ENCODE results near the gene ARID3B.
"Not testable (repeated sequence)": the region's sequence is repeated elsewhere in the genome, so short reads cannot be mapped to it uniquely, and the experiment has no call there.

ARID3B gene

GRCh38 chr15:74537736-74538135 is 3.3 kb upstream of the ARID3B start:
- Histone ChIP-seq H3K27me3 (ENCODE audit: insufficient read depth, low read depth, severe bottlenecking) (no peaks in the 10 kb centered on the region), H3K36me3 (peaks cover 3% of the 10 kb centered on the region), H3K4me3 (ENCODE audit: low read depth, low read length) (no peak overlapping the region), H3K9me3 (ENCODE audit: severe bottlenecking) (no peaks in the 10 kb centered on the region), H3K27ac (no peak overlapping the region)
- DNase-seq, result no peak
- no peak for TF ChIP-seq CTCF (IDR thresholded peaks at IDR 0.05; ENCODE audit: low read depth, low read length)

GRCh38 chr15:74539521-74539920 is 1.5 kb upstream of the ARID3B start:
- peak; percentile 82 for DNase-seq
- not testable (repeated sequence) for H3K36me3 ChIP-seq; H3K4me3 ChIP-seq (ENCODE audit: low read depth, low read length); H3K27ac ChIP-seq; H3K27me3 ChIP-seq (ENCODE audit: insufficient read depth, low read depth, severe bottlenecking); H3K9me3 ChIP-seq (ENCODE audit: severe bottlenecking)

GRCh38 chr15:74540161-74540760 is 759 bp upstream of the ARID3B start:
- H3K36me3 ChIP-seq, result peaks cover 14% of the 10 kb centered on the region
- no peaks in the 10 kb centered on the region for H3K27me3 ChIP-seq (ENCODE audit: insufficient read depth, low read depth, severe bottlenecking)
- no peak for TF ChIP-seq CTCF (IDR thresholded peaks at IDR 0.05; ENCODE audit: low read depth, low read length)
- peak overlapping the region; percentile 80 for H3K4me3 ChIP-seq (ENCODE audit: low read depth, low read length)
- no peaks in the 10 kb centered on the region for H3K9me3 ChIP-seq (ENCODE audit: severe bottlenecking)
- DNase-seq, result no peak
- peak overlapping the region; percentile 89 for H3K27ac ChIP-seq

- Histone ChIP-seq H3K4me3 (ENCODE audit: low read depth, low read length) (peak overlapping the region; percentile 95), H3K27ac (peak overlapping the region; percentile 95), H3K27me3 (ENCODE audit: insufficient read depth, low read depth, severe bottlenecking) (no peaks in the 10 kb centered on the region), H3K36me3 (peaks cover 28% of the 10 kb centered on the region), H3K9me3 (ENCODE audit: severe bottlenecking) (no peaks in the 10 kb centered on the region)
- TF ChIP-seq CTCF (IDR thresholded peaks at IDR 0.05; ENCODE audit: low read depth, low read length), result no peak
- DNase-seq, result peak; percentile 61
These were observed 610 bp downstream of the ARID3B start for GRCh38 chr15:74541494-74542165.

GRCh38 chr15:74542166-74543042 is 1.4 kb downstream of the ARID3B start:
- H3K4me3 ChIP-seq (ENCODE audit: low read depth, low read length), result peak overlapping the region; percentile 95

More at GRCh38 chr15:74542166-74543042, 1.4 kb downstream of the ARID3B start:
- DNase-seq, result no peak
- Histone ChIP-seq H3K36me3 (peaks cover 32% of the 10 kb centered on the region), H3K27me3 (ENCODE audit: insufficient read depth, low read depth, severe bottlenecking) (no peaks in the 10 kb centered on the region), H3K27ac (peak overlapping the region; percentile 95), H3K9me3 (ENCODE audit: severe bottlenecking) (no peaks in the 10 kb centered on the region)
- no peak for TF ChIP-seq CTCF (IDR thresholded peaks at IDR 0.05; ENCODE audit: low read depth, low read length)

Measured in WERI-Rb-1 (cell line).